Articular chondrocyte of knee joint (primary cell): ENCODE results near the gene ZCCHC12. TPM values are rescaled to one million over a fixed set of nuclear protein-coding genes. Genes with fewer than 3 reads are reported as not detected.

Experiments used
- total RNA-seq: library from RNA; depleted of rRNA; stranded (reverse); fragments of >200 nt; gene quantifications from 2 replicates; pipeline ENCODE4 v1.2.3, GENCODE V29; 2012

ZCCHC12 gene
- 0.11 and 0.13 TPM in 2 replicates for total RNA-seq

DNA sequence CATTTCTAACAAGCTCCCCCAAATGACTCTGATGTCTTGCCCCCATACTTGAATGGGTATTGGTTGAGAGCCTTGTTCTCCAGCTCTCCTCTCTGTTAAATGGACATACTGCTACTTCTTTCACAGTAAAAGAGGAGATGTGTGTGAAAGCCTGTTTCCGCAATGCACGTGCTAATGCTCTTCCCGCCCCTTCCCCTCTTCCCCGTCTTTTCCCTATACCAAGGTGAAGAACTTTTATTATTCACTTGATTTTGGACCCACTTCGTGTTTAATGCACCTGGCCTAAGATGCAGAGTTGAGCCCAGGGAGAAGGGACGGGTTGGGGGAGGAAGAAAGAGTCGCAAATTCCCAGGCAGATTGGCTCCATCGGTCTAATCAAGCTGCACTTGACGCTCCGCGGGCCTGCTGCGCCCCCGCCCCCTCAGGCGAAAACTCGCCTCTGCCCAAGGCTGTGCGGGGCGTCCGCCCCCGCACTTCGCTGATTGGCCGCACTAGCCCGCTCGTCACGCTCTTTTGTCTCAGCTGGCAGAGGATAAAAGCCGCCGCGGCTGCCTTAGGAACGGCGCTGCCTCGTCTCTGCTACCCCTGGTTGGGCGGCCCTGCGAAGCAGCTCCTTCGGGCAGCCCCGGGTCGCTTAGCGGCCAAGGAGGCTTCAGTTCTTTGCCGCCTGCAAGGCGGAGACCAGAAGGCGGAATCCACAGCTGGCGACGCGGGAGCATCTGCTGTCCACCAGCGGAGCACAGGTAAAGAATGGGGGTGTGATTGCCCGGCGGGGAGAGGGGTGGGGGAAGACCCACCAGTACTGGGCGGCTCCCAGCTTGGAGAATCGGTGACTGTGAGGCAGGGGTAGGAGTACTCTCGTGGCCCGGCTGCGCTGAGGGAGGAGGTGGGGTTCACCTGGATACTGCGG, at the start of gene ZCCHC12:
ZCCHC12 (plus strand) TSS at position 562 of the 910 bp plus-strand sequence. CDS start 1,421 bp downstream, outside the sequence.

Other genes starting within 250 kb of the ZCCHC12 start
- gene IL13RA1, start 96.2 kb upstream of the ZCCHC12 start, total RNA-seq = 128 and 141 TPM in 2 replicates
- 0.86 and 0.91 TPM in 2 replicates for gene LONRF3, start 150.8 kb downstream of the ZCCHC12 start, total RNA-seq
- gene CT47C1, start 249.2 kb downstream of the ZCCHC12 start, total RNA-seq = not detected in 2 replicates